Measurements from ENCODE around the gene MYO1B.

DNA sequence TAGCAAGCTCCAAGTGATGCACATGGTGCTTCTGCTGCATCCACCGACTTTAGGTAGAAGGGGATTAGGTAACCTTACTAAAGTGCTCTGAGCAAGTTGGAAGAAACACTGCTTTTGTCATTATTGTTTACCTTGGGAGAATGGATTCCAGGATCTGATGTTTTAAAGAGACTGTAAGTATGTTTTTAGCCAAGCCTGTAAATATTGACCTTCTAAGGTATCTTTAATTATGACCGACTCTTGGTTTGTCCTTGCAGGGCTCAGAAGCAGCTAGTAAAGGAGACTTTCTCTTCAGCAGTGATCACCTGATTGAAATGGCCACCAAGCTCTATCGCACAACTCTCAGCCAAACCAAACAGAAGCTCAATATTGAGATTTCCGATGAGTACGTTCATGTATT is 170.7 kb downstream of the MYO1B start:
- TF ChIP-seq EZH2phosphoT487 (IDR thresholded peaks at IDR 0.05; ENCODE audit: insufficient read depth, low read depth): no peak
- TF ChIP-seq EZH2 (IDR thresholded peaks at IDR 0.05; ENCODE audit: insufficient read depth, poor library complexity, severe bottlenecking): no peak

Data from GM23248 (cell line).